Measurements from ENCODE around the gene RPL4. TPM values are rescaled to one million over a fixed set of nuclear protein-coding genes. Genes with fewer than 3 reads are reported as not detected.

Gene RPL4
- total and polyA plus RNA-seq, 2 experiments from 2014 or later: 2,989 to 6,082 TPM

- Histone ChIP-seq H3K36me3 (ENCODE audit: insufficient read depth) (peaks cover 49% of the 10 kb centered on the region), H3K4me2 (no peak overlapping the region), H3K4me1 (ENCODE audit: insufficient read depth) (no peaks in the 10 kb centered on the region), H3F3A (replicated peaks; ENCODE audit: low read depth) (no peaks in the 10 kb centered on the region), H4K20me1 (replicated peaks; ENCODE audit: insufficient read depth) (no peaks in the 10 kb centered on the region), H3K4me3 (no peak overlapping the region), H3K79me2 (replicated peaks; ENCODE audit: insufficient read depth) (no peaks in the 10 kb centered on the region), H3K9me2 (ENCODE audit: insufficient read depth) (no peaks in the 10 kb centered on the region), H3K27ac (ENCODE audit: low read depth) (no peak overlapping the region), H2AFZ (no peak overlapping the region), H3K27me3 (ENCODE audit: insufficient read depth) (no peaks in the 10 kb centered on the region)
- no peak overlapping the region for H3K27ac Mint-ChIP-seq
- H3K4me1 Mint-ChIP-seq: no peaks in the 10 kb centered on the region
- TF ChIP-seq REST (IDR thresholded peaks at IDR 0.05; ENCODE audit: unreplicated experiment) (no peak), ZNF462 (CRISPR knock-in tag; IDR thresholded peaks at IDR 0.05) (no peak), CTCF (conservative IDR thresholded peaks at IDR 0.05; ENCODE audit: low read depth in 2 of 2) (no peak), EZH2 (IDR thresholded peaks at IDR 0.05; ENCODE audit: low read depth, unreplicated experiment) (no peak), STAT1 (IDR thresholded peaks at IDR 0.05; ENCODE audit: unreplicated experiment) (no peak), ETS1 (IDR thresholded peaks at IDR 0.05) (no peak), ZNF114 (CRISPR knock-in tag; IDR thresholded peaks at IDR 0.05) (no peak), ZNF331 (CRISPR knock-in tag; IDR thresholded peaks at IDR 0.05; ENCODE audit: low read depth) (no peak), NANOG (IDR thresholded peaks at IDR 0.05; ENCODE audit: borderline replicate concordance) (no peak), POLR2AphosphoS5 (IDR thresholded peaks at IDR 0.05; ENCODE audit: low read depth) (no peak), JUNB (IDR thresholded peaks at IDR 0.05; ENCODE audit: unreplicated experiment) (no peak), CREB1 (CRISPR knock-in tag; IDR thresholded peaks at IDR 0.05; ENCODE audit: low read depth) (no peak), EZH2phosphoT487 (IDR thresholded peaks at IDR 0.05; ENCODE audit: unreplicated experiment) (no peak)
- no peaks in the 10 kb centered on the region for H3K27me3 Mint-ChIP-seq (ENCODE audit: insufficient read depth, low read depth, poor library complexity)
- peaks cover 56% of the 10 kb centered on the region for H3K36me3 Mint-ChIP-seq (ENCODE audit: low read depth)
- ATAC-seq: no peak
- H3K4me3 Mint-ChIP-seq: no peak overlapping the region
- DNase-seq (ENCODE audit: low spot score): no peak
- no peaks in the 10 kb centered on the region for H3K9me3 Mint-ChIP-seq
Observed at GRCh38 chr15:66524838-66525237, 20.2 kb upstream of the RPL4 start.
